Activated naive CD8-positive, alpha-beta T cell (primary cell): ENCODE data around the gene ADGRG7.

Source experiments
- H3K27ac Mint-ChIP-seq: one replicate; pipeline ENCODE4 v1.8.0; 2021; ENCODE audit warnings: mixed read lengths
- H3K27me3 Mint-ChIP-seq: one replicate; pipeline ENCODE4 v1.8.0; 2021; ENCODE audit warnings: mixed read lengths
- H3K36me3 Mint-ChIP-seq: one replicate; pipeline ENCODE4 v1.8.0; 2021; ENCODE audit warnings: mixed read lengths
- H3K4me1 Mint-ChIP-seq: one replicate; pipeline ENCODE4 v1.8.0; 2021; ENCODE audit warnings: low read depth, mixed read lengths
- H3K4me3 Mint-ChIP-seq: one replicate; pipeline ENCODE4 v1.8.0; 2021; ENCODE audit warnings: mild to moderate bottlenecking, mixed read lengths
- H3K9me3 Mint-ChIP-seq: one replicate; pipeline ENCODE4 v1.8.0; 2021; ENCODE audit warnings: low read depth, mixed read lengths

ADGRG7 gene

DNA sequence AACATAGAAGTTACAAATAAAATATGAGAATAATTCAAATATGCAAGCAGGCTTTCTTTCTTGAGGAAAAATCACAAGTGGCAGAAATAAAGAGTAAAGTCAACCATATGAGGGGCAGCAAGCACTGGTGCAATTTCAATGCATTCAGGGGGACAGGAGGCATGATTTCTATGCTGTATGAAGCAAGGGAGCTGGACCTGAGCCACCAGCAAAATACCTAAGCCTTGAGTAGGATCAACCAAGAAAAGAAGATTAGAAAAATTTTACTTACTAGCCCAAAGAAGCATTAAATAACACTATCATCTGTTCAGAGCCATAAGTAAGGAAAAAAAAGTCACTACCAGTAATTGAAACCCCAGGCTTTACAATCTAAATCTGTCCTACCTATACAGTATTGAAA is 6.3 kb downstream of the ADGRG7 start:
- Mint-ChIP-seq H3K4me1 (no peaks in the 10 kb centered on the region), H3K27ac (no peak overlapping the region), H3K4me3 (no peak overlapping the region), H3K27me3 (peaks cover 12% of the 10 kb centered on the region), H3K36me3 (no peaks in the 10 kb centered on the region), H3K9me3 (no peaks in the 10 kb centered on the region)

- Mint-ChIP-seq H3K27me3 (peaks cover 1% of the 10 kb centered on the region), H3K36me3 (no peaks in the 10 kb centered on the region), H3K27ac (no peak overlapping the region), H3K4me1 (no peaks in the 10 kb centered on the region), H3K9me3 (no peaks in the 10 kb centered on the region), H3K4me3 (no peak overlapping the region)
These were observed 11.8 kb downstream of the ADGRG7 start for GRCh38 chr3:100621251-100621650.

DNA sequence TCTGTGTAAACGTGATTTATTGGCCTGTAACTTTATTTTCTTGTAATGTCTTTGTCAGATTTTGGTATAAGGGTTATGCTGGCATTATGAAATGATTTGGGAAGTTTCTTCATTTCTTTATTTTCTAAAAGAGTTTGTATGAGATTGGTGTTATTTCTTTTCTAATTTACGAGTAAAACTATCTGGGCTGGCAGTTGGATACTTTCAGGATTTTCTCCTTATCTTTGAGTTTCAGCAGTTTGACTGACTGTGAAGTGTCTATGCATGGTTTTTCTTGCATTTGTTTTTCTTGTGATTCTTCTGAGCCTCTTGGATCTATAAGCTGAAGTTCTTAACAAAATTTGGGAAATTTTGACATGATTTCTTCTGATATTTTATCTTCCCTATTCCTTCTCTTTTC is 18.1 kb downstream of the ADGRG7 start:
- Mint-ChIP-seq H3K27ac (no peak overlapping the region), H3K4me1 (no peaks in the 10 kb centered on the region), H3K9me3 (no peaks in the 10 kb centered on the region), H3K4me3 (no peak overlapping the region), H3K27me3 (peaks cover 12% of the 10 kb centered on the region), H3K36me3 (no peaks in the 10 kb centered on the region)

DNA sequence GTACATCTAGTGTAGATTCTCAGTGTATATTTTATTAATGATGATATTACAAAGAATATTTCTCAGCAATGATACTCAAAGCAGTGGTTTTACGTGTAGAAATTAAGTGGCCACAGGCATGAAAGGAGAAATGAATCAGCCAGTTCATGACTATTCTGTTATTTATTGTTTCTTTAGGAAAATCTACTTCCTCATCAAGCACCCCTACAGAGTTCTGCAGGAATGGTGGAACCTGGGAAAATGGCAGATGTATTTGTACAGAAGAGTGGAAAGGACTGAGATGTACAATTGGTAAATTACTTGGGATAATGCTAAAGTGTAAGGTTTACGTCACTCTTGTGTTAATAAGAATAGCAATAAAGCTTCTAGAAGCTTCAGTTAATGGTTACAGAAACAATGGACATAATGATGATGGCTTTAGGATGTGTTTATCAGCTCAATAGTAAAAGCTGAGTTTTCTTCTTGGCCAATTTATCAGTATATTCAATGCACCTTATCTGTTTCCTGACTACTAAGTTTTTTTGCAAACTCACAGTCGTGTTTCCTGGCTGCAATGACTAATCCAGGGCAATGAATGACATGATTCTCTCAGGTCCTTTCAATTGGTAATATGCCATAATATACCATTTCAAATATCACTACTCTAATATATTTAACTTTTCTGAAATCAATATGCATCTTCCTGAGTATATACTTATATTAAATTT is 20.2 kb downstream of the ADGRG7 start:
- no peaks in the 10 kb centered on the region for H3K4me1 Mint-ChIP-seq

DNA sequence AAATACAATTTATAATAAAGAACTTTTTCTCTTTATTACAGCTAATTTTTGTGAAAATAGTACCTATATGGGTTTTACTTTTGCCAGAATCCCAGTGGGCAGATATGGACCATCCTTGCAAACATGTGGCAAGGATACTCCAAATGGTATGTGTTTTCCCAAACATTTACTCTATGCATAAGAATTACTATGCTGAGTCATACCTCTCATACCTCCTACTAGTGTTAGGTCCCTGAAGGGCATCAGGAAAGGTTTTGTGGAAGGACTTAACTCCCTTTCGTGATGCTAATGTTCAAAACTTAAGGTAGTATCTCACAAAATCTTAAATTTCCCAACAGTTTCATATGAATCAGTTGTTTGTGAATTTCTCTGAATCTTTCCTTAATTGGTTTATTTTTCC is 21.3 kb downstream of the ADGRG7 start:
- H3K9me3 Mint-ChIP-seq = no peaks in the 10 kb centered on the region
- no peaks in the 10 kb centered on the region for H3K36me3 Mint-ChIP-seq
- H3K4me1 Mint-ChIP-seq = no peaks in the 10 kb centered on the region
- no peak overlapping the region for H3K27ac Mint-ChIP-seq
- peaks cover 13% of the 10 kb centered on the region for H3K27me3 Mint-ChIP-seq
- no peak overlapping the region for H3K4me3 Mint-ChIP-seq

More for the DNA sequence above, 20.2 kb downstream of the ADGRG7 start:
- H3K27me3 Mint-ChIP-seq = peaks cover 13% of the 10 kb centered on the region
- no peaks in the 10 kb centered on the region for H3K36me3 Mint-ChIP-seq
- H3K27ac Mint-ChIP-seq = no peak overlapping the region
- H3K9me3 Mint-ChIP-seq = no peaks in the 10 kb centered on the region
- H3K4me3 Mint-ChIP-seq = no peak overlapping the region

- no peaks in the 10 kb centered on the region for H3K4me1 Mint-ChIP-seq
- H3K27me3 Mint-ChIP-seq = peaks cover 13% of the 10 kb centered on the region
- no peak overlapping the region for H3K4me3 Mint-ChIP-seq
- H3K9me3 Mint-ChIP-seq = no peaks in the 10 kb centered on the region
- H3K36me3 Mint-ChIP-seq = no peaks in the 10 kb centered on the region
- H3K27ac Mint-ChIP-seq = no peak overlapping the region
These were observed 21.8 kb downstream of the ADGRG7 start for GRCh38 chr3:100631236-100631635.

- Mint-ChIP-seq H3K9me3 (no peaks in the 10 kb centered on the region), H3K27ac (no peak overlapping the region), H3K36me3 (no peaks in the 10 kb centered on the region), H3K4me3 (no peak overlapping the region), H3K4me1 (no peaks in the 10 kb centered on the region), H3K27me3 (peaks cover 11% of the 10 kb centered on the region)
These were observed 25.3 kb downstream of the ADGRG7 start for GRCh38 chr3:100634493-100635272.

- Mint-ChIP-seq H3K9me3 (no peaks in the 10 kb centered on the region), H3K27me3 (peaks cover 8% of the 10 kb centered on the region), H3K36me3 (no peaks in the 10 kb centered on the region), H3K27ac (no peak overlapping the region), H3K4me3 (no peak overlapping the region), H3K4me1 (no peaks in the 10 kb centered on the region)
These were observed 25.9 kb downstream of the ADGRG7 start for GRCh38 chr3:100635273-100635701.

- no peak overlapping the region for H3K27ac Mint-ChIP-seq
- peaks cover 6% of the 10 kb centered on the region for H3K27me3 Mint-ChIP-seq
- no peaks in the 10 kb centered on the region for H3K36me3 Mint-ChIP-seq
- H3K4me3 Mint-ChIP-seq = no peak overlapping the region
- no peaks in the 10 kb centered on the region for H3K9me3 Mint-ChIP-seq
- no peaks in the 10 kb centered on the region for H3K4me1 Mint-ChIP-seq
These were observed 27.8 kb downstream of the ADGRG7 start for GRCh38 chr3:100637197-100637631.

DNA sequence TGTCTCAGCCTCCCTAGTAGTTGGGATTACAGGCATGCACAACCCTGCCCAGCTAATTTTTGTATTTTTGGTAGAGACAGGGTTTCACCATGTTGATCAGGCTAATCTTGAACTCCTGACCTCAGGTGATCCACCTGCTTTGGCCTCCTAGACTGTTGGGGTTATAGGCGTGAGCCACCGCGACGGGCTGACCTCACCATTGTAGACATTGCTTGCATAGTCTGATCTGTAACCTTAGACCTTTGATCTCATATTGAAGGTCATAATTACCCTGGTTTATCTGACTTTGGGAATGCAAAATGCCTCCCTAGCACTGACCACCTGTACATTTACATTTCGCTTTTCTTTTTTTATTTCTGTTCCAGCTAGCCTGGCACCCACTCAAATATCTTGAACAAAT is 31.2 kb downstream of the ADGRG7 start:
- Mint-ChIP-seq H3K27me3 (peaks cover 5% of the 10 kb centered on the region), H3K4me3 (no peak overlapping the region), H3K27ac (no peak overlapping the region), H3K4me1 (no peaks in the 10 kb centered on the region), H3K36me3 (no peaks in the 10 kb centered on the region), H3K9me3 (no peaks in the 10 kb centered on the region)

- no peak overlapping the region for H3K4me3 Mint-ChIP-seq
- H3K27ac Mint-ChIP-seq = no peak overlapping the region
- H3K27me3 Mint-ChIP-seq = peaks cover 5% of the 10 kb centered on the region
- no peaks in the 10 kb centered on the region for H3K4me1 Mint-ChIP-seq
- no peaks in the 10 kb centered on the region for H3K36me3 Mint-ChIP-seq
- no peaks in the 10 kb centered on the region for H3K9me3 Mint-ChIP-seq
These were observed 32.2 kb downstream of the ADGRG7 start for GRCh38 chr3:100641471-100642032.

- Mint-ChIP-seq H3K27me3 (peaks cover 2% of the 10 kb centered on the region), H3K4me3 (no peak overlapping the region), H3K9me3 (no peaks in the 10 kb centered on the region), H3K36me3 (no peaks in the 10 kb centered on the region), H3K4me1 (peaks cover 7% of the 10 kb centered on the region), H3K27ac (no peak overlapping the region)
These were observed 36.5 kb downstream of the ADGRG7 start for GRCh38 chr3:100645913-100646312.

DNA sequence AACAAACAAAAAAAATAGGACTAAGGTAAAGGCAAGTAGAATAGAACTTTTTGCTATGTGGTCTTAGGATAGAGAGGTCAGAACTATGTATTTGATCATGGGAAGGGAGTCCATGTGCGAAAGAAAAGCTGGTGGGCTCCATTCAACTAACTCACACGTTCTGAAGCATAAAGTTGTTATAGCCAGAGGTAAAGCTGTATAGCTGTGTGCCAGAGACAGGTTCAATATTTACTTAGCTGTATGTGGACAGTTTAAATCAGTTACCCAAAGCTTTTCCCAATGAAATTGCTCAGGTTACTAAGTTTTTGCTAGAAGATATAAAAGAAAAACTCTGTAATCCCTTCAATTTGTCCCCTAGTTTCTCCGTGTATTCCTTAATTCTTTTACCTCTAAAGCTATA is 37.8 kb downstream of the ADGRG7 start:
- H3K4me1 Mint-ChIP-seq = peaks cover 12% of the 10 kb centered on the region

GRCh38 chr3:100647657-100648056 is 38.3 kb downstream of the ADGRG7 start:
- H3K9me3 Mint-ChIP-seq = no peaks in the 10 kb centered on the region
- peaks cover 12% of the 10 kb centered on the region for H3K4me1 Mint-ChIP-seq
- H3K4me3 Mint-ChIP-seq = no peak overlapping the region
- no peak overlapping the region for H3K27ac Mint-ChIP-seq
- H3K36me3 Mint-ChIP-seq = no peaks in the 10 kb centered on the region
- H3K27me3 Mint-ChIP-seq = peaks cover 2% of the 10 kb centered on the region

More for the DNA sequence above, 37.8 kb downstream of the ADGRG7 start:
- H3K27ac Mint-ChIP-seq = no peak overlapping the region
- no peaks in the 10 kb centered on the region for H3K36me3 Mint-ChIP-seq
- no peak overlapping the region for H3K4me3 Mint-ChIP-seq
- no peaks in the 10 kb centered on the region for H3K9me3 Mint-ChIP-seq
- H3K27me3 Mint-ChIP-seq = peaks cover 2% of the 10 kb centered on the region
